K562 treated with DMSO at 1 percent for 12 hours (cell line): ENCODE data around the gene ITFG1. TPM values are rescaled to one million over a fixed set of nuclear protein-coding genes. Genes with fewer than 3 reads are reported as not detected.

ENCODE experiments used
- total RNA-seq: library from RNA; unstranded; fragments of 300-600 nt; gene quantifications from 2 replicates; pipeline ENCODE4 v1.2.3, GENCODE V29; 2022; ENCODE audit not compliant: insufficient read depth

ITFG1 gene
- total RNA-seq: 18.0 and 32.9 TPM in 2 replicates

DNA sequence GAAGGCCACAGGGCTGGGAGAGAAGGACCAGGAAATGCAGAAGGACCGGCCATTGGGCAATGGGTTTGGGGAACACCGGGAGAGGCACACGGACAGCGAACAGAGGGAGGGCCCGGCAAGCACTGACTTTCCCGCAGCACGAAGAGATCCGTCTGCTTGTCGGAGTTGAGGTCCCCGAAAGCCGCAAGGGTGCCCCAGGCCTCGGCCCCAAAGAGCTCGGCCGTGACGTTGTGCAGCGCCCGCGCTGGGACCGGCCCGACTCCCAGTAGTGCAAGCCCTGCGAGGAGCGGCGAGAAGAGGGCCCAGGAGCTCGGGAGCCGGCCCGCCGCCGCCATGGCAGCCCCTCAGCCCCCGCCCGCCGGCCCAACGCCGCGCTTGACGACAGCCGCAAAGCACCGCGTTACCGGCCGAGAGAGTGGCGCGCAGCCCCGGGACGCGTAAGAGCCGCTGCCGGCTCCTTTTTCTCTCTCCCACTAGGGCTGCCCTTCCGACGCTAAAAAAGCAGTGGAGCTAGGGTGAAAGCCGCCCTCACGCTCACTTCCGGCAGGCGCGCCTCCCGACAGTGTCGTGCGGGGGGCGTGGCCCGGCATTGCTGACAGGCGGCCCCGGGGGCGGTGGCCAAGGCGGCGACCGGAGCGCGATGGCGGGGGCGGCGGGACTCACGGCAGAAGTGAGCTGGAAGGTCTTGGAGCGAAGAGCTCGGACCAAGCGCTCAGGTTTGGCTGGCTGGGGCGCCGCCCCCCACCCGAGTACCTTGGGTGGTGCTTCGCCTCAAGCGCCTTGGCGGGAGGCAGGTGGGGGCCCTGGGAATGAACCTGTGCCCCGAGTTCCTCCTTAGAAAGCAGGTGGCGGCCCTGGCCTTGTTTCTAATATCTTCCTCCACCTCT is at the start of gene ITFG1, which contains the start of gene PHKB:
TSS of gene ITFG1 (minus strand) at position 353 of the 887 bp plus-strand sequence. CDS start at position 335, 18 bp downstream.
TSS of gene PHKB (plus strand) at position 621 of the 887 bp plus-strand sequence. CDS start at position 641, 20 bp downstream.

DNA sequence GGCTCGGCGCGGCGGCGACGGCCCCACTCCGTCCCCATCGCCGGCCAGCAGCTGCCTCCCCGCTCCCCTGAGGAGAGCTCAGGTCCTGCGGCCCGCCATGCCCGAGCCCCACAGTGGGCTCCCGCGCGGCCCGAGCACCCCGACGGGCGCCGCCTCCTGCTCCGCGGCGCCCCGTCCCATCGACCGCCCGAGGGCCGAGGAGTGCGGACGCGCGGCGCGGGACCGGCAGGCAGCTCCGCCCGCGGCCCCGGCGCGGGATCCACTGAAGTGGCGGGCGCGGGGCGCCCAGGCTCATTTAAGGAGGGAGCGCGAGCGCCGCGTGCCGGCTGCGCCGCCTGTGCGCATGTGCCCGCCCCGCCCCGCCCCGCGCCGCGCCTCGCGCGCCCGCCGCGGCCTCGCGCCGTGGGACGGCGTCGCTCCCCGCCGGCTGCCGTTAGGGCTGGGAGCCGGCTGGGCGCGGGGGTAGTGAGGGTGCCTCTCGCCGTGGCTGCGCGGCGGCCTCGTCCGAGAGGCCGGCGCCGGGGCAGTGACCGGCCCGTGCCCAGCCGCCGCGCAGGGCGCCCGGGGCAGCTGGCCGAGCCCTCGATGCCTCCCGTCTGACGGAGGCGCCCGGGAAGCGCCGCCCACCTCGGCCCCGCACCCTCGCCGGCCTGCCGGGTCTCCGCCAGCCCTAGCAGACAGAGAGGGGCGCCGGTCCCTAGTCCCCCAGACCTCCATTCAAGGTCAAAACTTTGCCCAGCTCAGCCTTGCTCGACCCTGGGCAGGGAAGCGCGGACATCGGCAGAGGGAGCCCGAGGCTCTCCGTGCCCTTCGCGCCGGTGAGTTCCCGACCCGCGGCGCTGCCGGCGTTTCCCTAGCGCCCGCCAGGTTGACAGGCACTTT is 316.9 kb downstream of the ITFG1 start, which contains the start of gene NETO2:
TSS of gene NETO2 (minus strand) at position 269 of the 882 bp plus-strand sequence. CDS start 333 bp downstream, outside the sequence.

Other genes with a start within 250 kb of the ITFG1 start
- 14.4 and 44.9 TPM in 2 replicates for gene PHKB, start 268 bp upstream of the ITFG1 start, total RNA-seq